Measurements from ENCODE around the gene SRGN. TPM values are rescaled to one million over a fixed set of nuclear protein-coding genes. Genes with fewer than 3 reads are reported as not detected.

Gene SRGN
- total and polyA plus RNA-seq, 2 of the 13 experiments (the other 11 are each of a cell fraction or from before 2014, with no cell fraction given), result 0.09 TPM; not detected in 1

GRCh38 chr10:69056536-69057260, 31.2 kb upstream of the SRGN start (continued):
- TF ChIP-seq ZSCAN20 (CRISPR knock-in tag; IDR thresholded peaks at IDR 0.05; ENCODE audit: borderline replicate concordance), result no peak
- TF ChIP-seq TAF1 (CRISPR knock-in tag; IDR thresholded peaks at IDR 0.05), result peak; percentile 22; the same call in 1 of the 2 replicates
- no peak for TF ChIP-seq GATAD2A (CRISPR knock-in tag; IDR thresholded peaks at IDR 0.05)
- no peak for TF ChIP-seq ZZZ3 (CRISPR knock-in tag; IDR thresholded peaks at IDR 0.05; ENCODE audit: borderline replicate concordance)
- TF ChIP-seq SP5 (CRISPR knock-in tag; IDR thresholded peaks at IDR 0.05; ENCODE audit: borderline replicate concordance, low read depth), result no peak
- no peak for TF ChIP-seq ZNF512B (CRISPR knock-in tag; IDR thresholded peaks at IDR 0.05; ENCODE audit: borderline replicate concordance)
- TF ChIP-seq ZNF652 (CRISPR knock-in tag; IDR thresholded peaks at IDR 0.05; ENCODE audit: borderline replicate concordance, low read depth), result peak; percentile 80
- 0 out of 2 replicates have a peak, but pooled peaks have one; percentile 41 for TF ChIP-seq HNRNPL (IDR thresholded peaks at IDR 0.05; ENCODE audit: low read depth, low read length)
- TF ChIP-seq ZNF556 (CRISPR knock-in tag; IDR thresholded peaks at IDR 0.05; ENCODE audit: borderline replicate concordance), result no peak
- TF ChIP-seq RFX1 (IDR thresholded peaks at IDR 0.05), result no peak
- no peak for TF ChIP-seq ETV6 (CRISPR knock-in tag; conservative IDR thresholded peaks at IDR 0.05)
- no peak for TF ChIP-seq ZBTB40 (IDR thresholded peaks at IDR 0.05)
- TF ChIP-seq ZBTB40 (CRISPR knock-in tag; IDR thresholded peaks at IDR 0.05), result no peak
- TF ChIP-seq ZNF431 (CRISPR knock-in tag; IDR thresholded peaks at IDR 0.05; ENCODE audit: borderline replicate concordance, low read depth), result 0 out of 2 replicates have a peak, but pooled peaks have one; percentile 61
- no peak for TF ChIP-seq SNRNP70 (IDR thresholded peaks at IDR 0.05; ENCODE audit: low read depth, low read length)
